Tibial artery (tissue), 4 donors: ENCODE results near the gene DDO.

ENCODE experiments used
- DNase-seq, 2 donors: peaks; one replicate each; pipeline ENCODE4 v3.0.0-alpha.2; 2019
- H3K27ac ChIP-seq, 2 donors: fragments of 200-600 bp; sonication (generic) in 1 of 2; 1 replicate in 1 of 2; 2 replicates in 1 of 2; pipeline ENCODE4 v1.5.1; 2018 to 2019; ENCODE audit warnings: mild to moderate bottlenecking in 1 of 2
- H3K27me3 ChIP-seq, 2 donors: fragments of 200-600 bp; sonication (generic) in 1 of 2; one replicate each; pipeline versions ENCODE4 v1.5.1 to v1.6.0; 2016 to 2019
- H3K36me3 ChIP-seq, 3 donors: fragments of 200-600 bp; sonication (generic) in 2 of 3; one replicate each; pipeline ENCODE4 v1.5.1; 2016 to 2019; ENCODE audit warnings: mild to moderate bottlenecking in 2 of 3
- H3K4me1 ChIP-seq, 4 donors: fragments of 200-600 bp; sonication (generic) in 2 of 4; 1 replicate in 3 of 4; 2 replicates in 1 of 4; pipeline ENCODE4 v1.5.1; 2016 to 2019
- H3K4me3 ChIP-seq, 2 donors: fragments of 200-600 bp; sonication (generic) in 1 of 2; 1 replicate in 1 of 2; 2 replicates in 1 of 2; pipeline ENCODE4 v1.5.1; 2018 to 2019; ENCODE audit warnings: mild to moderate bottlenecking in 2 of 2
- H3K9me3 ChIP-seq, 3 donors: fragments of 200-600 bp; sonication (generic) in 1 of 3; one replicate each; pipeline ENCODE4 v1.5.1; 2016 to 2019
- intact Hi-C: fragments of 100-400 bp; cut with DNase I; formaldehyde crosslinking; loops from one replicate; pipeline ENCODE4 v1.15.0; 2023; ENCODE audit warnings: low total_unique reads
- TF ChIP-seq, protein P1 (sequence below), 2 experiments: fragments of 200-600 bp in 1 of 2; fragments of 450-650 bp in 1 of 2; IDR thresholded peaks; one replicate each; pipeline ENCODE4 v1.5.1; 2017 to 2019; ENCODE audit warnings: antibody characterized with exemption in 2 of 2, mild to moderate bottlenecking in 1 of 2, moderate library complexity in 1 of 2

The DDO gene

DNA sequence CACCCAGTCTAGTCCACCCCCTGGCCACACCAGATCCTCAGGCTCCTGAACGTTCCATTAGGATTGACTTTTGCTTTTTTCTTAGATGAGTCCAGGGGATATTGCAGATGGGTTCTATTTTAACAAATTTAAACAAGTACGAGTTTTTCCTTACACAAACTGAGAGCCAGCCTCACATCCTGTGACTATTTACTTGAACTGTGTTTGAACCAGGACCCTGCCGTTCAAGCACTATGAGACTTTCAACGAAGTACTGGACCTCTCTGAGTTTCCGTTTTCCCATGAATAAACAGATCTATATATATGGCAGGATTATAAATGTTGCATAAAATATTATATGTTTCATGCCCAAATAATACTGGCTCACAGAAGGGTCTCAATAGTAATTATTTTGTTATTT lies 55.8 kb downstream of the DDO start:
- DNase-seq, result no peak
- Histone ChIP-seq H3K4me3 (no peak overlapping the region), H3K36me3 (no peaks in the 10 kb centered on the region), H3K27ac (peak overlapping the region; percentile 94 to 98), H3K4me1 (peaks cover 0 to 62% (median 26%) of the 10 kb centered on the region in 4 donors), H3K9me3 (no peaks in the 10 kb centered on the region), H3K27me3 (no peaks in the 10 kb centered on the region)
- TF ChIP-seq, protein P1, sequence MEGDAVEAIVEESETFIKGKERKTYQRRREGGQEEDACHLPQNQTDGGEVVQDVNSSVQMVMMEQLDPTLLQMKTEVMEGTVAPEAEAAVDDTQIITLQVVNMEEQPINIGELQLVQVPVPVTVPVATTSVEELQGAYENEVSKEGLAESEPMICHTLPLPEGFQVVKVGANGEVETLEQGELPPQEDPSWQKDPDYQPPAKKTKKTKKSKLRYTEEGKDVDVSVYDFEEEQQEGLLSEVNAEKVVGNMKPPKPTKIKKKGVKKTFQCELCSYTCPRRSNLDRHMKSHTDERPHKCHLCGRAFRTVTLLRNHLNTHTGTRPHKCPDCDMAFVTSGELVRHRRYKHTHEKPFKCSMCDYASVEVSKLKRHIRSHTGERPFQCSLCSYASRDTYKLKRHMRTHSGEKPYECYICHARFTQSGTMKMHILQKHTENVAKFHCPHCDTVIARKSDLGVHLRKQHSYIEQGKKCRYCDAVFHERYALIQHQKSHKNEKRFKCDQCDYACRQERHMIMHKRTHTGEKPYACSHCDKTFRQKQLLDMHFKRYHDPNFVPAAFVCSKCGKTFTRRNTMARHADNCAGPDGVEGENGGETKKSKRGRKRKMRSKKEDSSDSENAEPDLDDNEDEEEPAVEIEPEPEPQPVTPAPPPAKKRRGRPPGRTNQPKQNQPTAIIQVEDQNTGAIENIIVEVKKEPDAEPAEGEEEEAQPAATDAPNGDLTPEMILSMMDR (IDR thresholded peaks at IDR 0.05), result no peak
- intact Hi-C loops, result no loop called here

DNA sequence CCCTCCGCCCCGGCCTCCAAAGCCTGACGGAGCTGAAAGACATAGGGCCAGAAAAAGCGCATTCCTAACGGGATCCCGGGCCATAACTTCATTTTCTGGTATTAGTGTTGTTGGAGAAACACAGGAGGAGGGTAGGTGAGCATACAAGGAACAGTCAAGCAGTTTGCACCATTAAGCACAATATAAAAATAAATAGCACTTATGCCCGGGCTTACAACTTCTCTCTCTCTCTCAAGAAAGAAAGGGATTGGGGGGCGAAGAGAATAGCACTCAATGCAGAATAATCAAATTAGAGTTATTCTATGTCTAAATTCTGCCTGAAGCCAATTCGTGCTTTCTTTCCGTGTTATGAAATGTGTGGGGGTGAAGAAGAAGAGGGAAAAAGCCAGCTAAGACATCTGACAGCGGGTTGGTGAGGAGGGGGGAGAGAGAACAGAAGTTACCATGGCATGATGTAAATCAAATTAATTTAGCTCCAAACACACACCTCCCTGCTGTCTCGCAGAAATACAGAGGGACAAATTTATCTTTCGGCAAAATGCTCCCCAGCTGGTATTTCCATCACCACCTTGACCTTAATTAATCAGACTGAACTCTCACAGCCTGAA lies 56.7 kb downstream of the DDO start:
- no peak for DNase-seq
- peaks cover 0 to 62% (median 21%) of the 10 kb centered on the region in 4 donors for H3K4me1 ChIP-seq
- intact Hi-C loops, result no loop called here
- no peaks in the 10 kb centered on the region for H3K27me3 ChIP-seq
- H3K27ac ChIP-seq, result peak overlapping the region; percentile 94 to 98
- peak overlapping the region; percentile 69 to 80 for H3K4me3 ChIP-seq
- TF ChIP-seq, protein P1 (IDR thresholded peaks at IDR 0.05), result no peak
- no peaks in the 10 kb centered on the region for H3K36me3 ChIP-seq
- H3K9me3 ChIP-seq, result no peaks in the 10 kb centered on the region

DNA sequence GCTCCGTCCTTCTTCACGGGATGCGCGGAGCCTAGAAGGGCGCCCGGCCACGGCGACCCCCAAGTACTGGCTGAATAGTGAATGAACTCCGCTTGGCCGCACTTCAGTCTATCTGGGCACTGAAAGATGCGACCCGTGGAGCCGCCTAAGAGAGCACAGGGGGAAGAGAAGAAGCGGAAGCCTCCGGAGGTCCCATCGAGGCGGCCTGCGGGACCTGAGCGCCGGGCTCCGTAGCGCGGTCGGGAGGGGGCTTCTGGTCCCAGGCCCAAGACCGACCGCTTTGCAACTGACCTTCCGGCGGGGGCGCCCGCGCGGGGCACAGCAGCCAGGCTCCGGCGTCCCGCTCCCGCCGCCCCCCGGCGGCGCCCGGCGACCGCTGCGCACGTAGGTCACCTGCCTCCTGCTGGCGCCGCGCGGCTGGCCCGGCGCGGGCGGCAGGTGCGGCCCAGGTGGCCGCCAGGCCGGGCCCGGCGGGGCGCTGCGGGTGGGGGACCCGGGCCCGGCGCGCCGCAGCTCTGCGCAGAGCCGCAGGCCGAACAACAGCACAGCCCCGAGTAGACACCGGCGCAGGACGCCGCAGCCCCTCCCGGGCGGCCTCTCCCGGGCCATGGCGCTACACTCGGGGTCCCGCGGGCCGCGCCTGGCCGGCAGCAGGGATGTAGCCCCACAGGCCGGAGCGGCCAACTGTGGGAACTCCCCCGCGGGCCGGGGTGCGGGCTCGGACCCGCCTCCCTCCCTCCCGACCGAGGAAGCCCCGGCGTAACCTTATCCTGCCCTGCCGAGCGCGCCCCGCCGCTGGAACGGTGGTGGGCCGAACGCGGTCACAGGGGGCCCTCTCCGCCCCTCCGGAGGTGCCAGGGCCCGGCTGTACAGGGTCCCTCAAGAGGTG lies 57.5 kb downstream of the DDO start, which contains the start of gene METTL24:
Gene METTL24, minus strand, starts transcription at position 686 of the 889 bp plus-strand sequence. Its CDS starts 77 bp downstream, at position 609.
- H3K27me3 ChIP-seq, result no peaks in the 10 kb centered on the region
- peak in 1 of 2 donors; percentile 66 for DNase-seq
- H3K4me3 ChIP-seq, result peak within 1 kb of the TSS; percentile 69 to 80
- H3K36me3 ChIP-seq, result no peaks in the 10 kb centered on the region
- no peaks in the 10 kb centered on the region for H3K9me3 ChIP-seq
- intact Hi-C loops, result no loop called here
- H3K27ac ChIP-seq, result peak within 1 kb of the TSS; percentile 94 to 98
- H3K4me1 ChIP-seq, result peaks cover 0 to 61% (median 24%) of the 10 kb centered on the region in 4 donors
- TF ChIP-seq, protein P1 (IDR thresholded peaks at IDR 0.05), result peak in 1 of 2 experiments; percentile 20

DNA sequence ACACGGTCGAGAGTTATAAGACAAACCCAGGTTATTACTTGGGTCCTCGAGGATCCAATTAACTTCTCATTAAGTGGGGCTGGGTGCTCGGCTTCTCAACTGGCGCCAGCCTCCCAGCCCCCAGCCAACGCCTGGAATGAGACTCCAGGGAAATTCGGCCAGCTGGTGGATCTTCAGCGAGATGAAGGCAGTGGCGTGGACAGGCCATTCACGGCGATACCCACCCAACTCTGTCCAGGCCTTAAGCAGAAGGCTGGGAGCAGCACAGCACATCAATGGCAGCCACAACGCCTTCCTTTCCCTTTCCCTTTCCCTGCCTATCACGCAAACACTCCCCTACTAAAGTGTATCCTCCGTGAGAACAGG lies 58.1 kb downstream of the DDO start:
- Histone ChIP-seq H3K4me1 (peaks cover 0 to 67% (median 26%) of the 10 kb centered on the region in 4 donors), H3K36me3 (no peaks in the 10 kb centered on the region), H3K9me3 (no peaks in the 10 kb centered on the region), H3K27me3 (no peaks in the 10 kb centered on the region), H3K27ac (peak overlapping the region; percentile 94 to 98), H3K4me3 (peak overlapping the region; percentile 69 to 80)
- DNase-seq, result no peak
- TF ChIP-seq, protein P1 (IDR thresholded peaks at IDR 0.05), result no peak
- intact Hi-C loops, result no loop called here

DNA sequence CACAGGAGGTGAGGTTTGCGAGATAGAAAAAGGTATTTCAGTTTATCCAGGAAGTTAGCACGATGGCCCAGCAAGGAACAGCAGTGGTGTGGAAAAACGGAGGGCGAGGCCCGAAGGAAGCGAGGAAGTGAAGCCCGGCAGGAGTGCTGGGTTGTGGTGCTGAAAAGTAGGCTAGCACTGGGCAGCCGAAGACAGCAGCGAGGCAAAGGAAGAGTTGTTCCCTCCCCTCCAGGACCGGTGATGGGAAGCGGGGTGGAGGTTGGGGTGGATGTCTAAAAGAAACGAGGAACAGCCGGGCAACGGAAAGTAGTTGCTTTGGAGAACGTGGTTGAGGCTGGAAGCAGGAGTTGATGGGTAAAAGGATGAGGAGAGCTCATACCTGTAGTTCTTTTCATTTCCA lies 58.6 kb downstream of the DDO start:
- Histone ChIP-seq H3K27me3 (no peaks in the 10 kb centered on the region), H3K36me3 (no peaks in the 10 kb centered on the region), H3K4me1 (peaks cover 0 to 72% (median 28%) of the 10 kb centered on the region in 4 donors), H3K27ac (peak overlapping the region; percentile 94 to 98), H3K4me3 (peak overlapping the region in 1 of 2 donors; percentile 80), H3K9me3 (no peaks in the 10 kb centered on the region)
- TF ChIP-seq, protein P1 (IDR thresholded peaks at IDR 0.05), result no peak
- intact Hi-C loops, result no loop called here
- DNase-seq, result no peak
